Caco-2 (cell line): ENCODE results near the gene NTRK1. TPM values are rescaled to one million over a fixed set of nuclear protein-coding genes. Genes with fewer than 3 reads are reported as not detected.

ENCODE experiments used
- BruUV-seq: library from RNA; stranded (reverse); fragments of 400-500 nt; replicated peaks from 2 replicates; lab custom pipeline; 2021; lab: Mats Ljungman, UMichigan
- CTCF ChIA-PET: fragments of 300-600 bp; sonication (Branson Sonifier 250); formaldehyde crosslinking; loops from one replicate; lab custom pipeline; 2022; ENCODE audit warnings: antibody characterized with exemption; lab: Charles Lee
- POLR2A ChIA-PET: fragments of 300-600 bp; sonication (Branson Sonifier 250); formaldehyde crosslinking; loops from one replicate; lab custom pipeline; 2022; ENCODE audit warnings: antibody characterized with exemption; lab: Charles Lee
- DNase-seq, 2 experiments: peaks; one replicate each; pipeline versions ENCODE4 v3.0.0 to v3.0.0-alpha.2; 2020 to 2022
- H3K27me3 ChIP-seq: replicated peaks from 2 replicates; pipeline ENCODE4 v1.6.0; 2011; ENCODE audit warnings: low read length; ENCODE audit not compliant: control insufficient read depth, insufficient read depth
- H3K36me3 ChIP-seq: 2 replicates; pipeline ENCODE4 v1.5.1; 2011; ENCODE audit warnings: low read length; ENCODE audit not compliant: control insufficient read depth, insufficient read depth
- H3K4me1 ChIP-seq: fragments of 250-450 bp; sonication (Bioruptor Pico); 2 replicates; pipeline ENCODE4 v1.5.1; 2020; ENCODE audit warnings: mild to moderate bottlenecking
- H3K4me3 ChIP-seq: 2 replicates; pipeline ENCODE4 v1.5.1; 2011; ENCODE audit warnings: low read depth, mild to moderate bottlenecking, control low read depth, low read length
- H3K9me3 ChIP-seq: fragments of 250-450 bp; sonication (Bioruptor Pico); 2 replicates; pipeline ENCODE4 v1.5.1; 2020; ENCODE audit warnings: mild to moderate bottlenecking, moderate library complexity
- H3K27ac Mint-ChIP-seq: one replicate; pipeline ENCODE4 v1.8.0; 2022; ENCODE audit warnings: mixed read lengths; ENCODE audit not compliant: unreplicated experiment
- H3K27me3 Mint-ChIP-seq: one replicate; pipeline ENCODE4 v1.8.0; 2022; ENCODE audit warnings: mixed read lengths; ENCODE audit not compliant: insufficient read depth, unreplicated experiment
- H3K36me3 Mint-ChIP-seq: one replicate; pipeline ENCODE4 v1.8.0; 2022; ENCODE audit warnings: mild to moderate bottlenecking, mixed read lengths; ENCODE audit not compliant: insufficient read depth, unreplicated experiment
- H3K4me1 Mint-ChIP-seq: one replicate; pipeline ENCODE4 v1.8.0; 2022; ENCODE audit warnings: low read depth, mixed read lengths; ENCODE audit not compliant: unreplicated experiment
- H3K4me3 Mint-ChIP-seq: one replicate; pipeline ENCODE4 v1.8.0; 2022; ENCODE audit warnings: mild to moderate bottlenecking, moderate library complexity, mixed read lengths; ENCODE audit not compliant: unreplicated experiment
- H3K9me3 Mint-ChIP-seq: one replicate; pipeline ENCODE4 v1.8.0; 2022; ENCODE audit warnings: mixed read lengths; ENCODE audit not compliant: unreplicated experiment
- intact Hi-C: fragments of 100-400 bp; cut with micrococcal nuclease; formaldehyde crosslinking; loops from one replicate; pipeline ENCODE4 v1.10.0; 2022; ENCODE audit not compliant: unreplicated experiment
- total RNA-seq: library from RNA; stranded (reverse); gene quantifications from 2 replicates; pipeline ENCODE4 v1.2.3, GENCODE V29; 2022
- TF ChIP-seq, protein P1 (sequence below), 2 experiments: fragments of 200-600 bp in 1 of 2; IDR thresholded peaks; 1 replicate in 1 of 2; 2 replicates in 1 of 2; pipeline versions ENCODE4 v1.5.1 to v1.8.0; 2011 to 2022; ENCODE audit warnings: antibody characterized with exemption in 1 of 2, control low read depth in 1 of 2, inconsistent platforms in 1 of 2, low read depth in 1 of 2, low read length in 1 of 2, mild to moderate bottlenecking in 1 of 2, moderate library complexity in 1 of 2; ENCODE audit not compliant: insufficient read depth in 1 of 2, severe bottlenecking in 1 of 2, unreplicated experiment in 1 of 2

The NTRK1 gene
- total RNA-seq, 1 experiment from 2014 or later = not detected

- no peaks in the 10 kb centered on the region for H3K4me1 ChIP-seq
- BruUV-seq = no TSS peak
- peaks cover 2% of the 10 kb centered on the region; the same call in 1 of the 2 replicates for H3K27me3 ChIP-seq
- no peak overlapping the region for H3K4me3 Mint-ChIP-seq
- H3K27ac Mint-ChIP-seq = no peak overlapping the region
- H3K9me3 Mint-ChIP-seq = no peaks in the 10 kb centered on the region
- no peaks in the 10 kb centered on the region for H3K4me1 Mint-ChIP-seq
- DNase-seq = no peak
- TF ChIP-seq, protein P1, sequence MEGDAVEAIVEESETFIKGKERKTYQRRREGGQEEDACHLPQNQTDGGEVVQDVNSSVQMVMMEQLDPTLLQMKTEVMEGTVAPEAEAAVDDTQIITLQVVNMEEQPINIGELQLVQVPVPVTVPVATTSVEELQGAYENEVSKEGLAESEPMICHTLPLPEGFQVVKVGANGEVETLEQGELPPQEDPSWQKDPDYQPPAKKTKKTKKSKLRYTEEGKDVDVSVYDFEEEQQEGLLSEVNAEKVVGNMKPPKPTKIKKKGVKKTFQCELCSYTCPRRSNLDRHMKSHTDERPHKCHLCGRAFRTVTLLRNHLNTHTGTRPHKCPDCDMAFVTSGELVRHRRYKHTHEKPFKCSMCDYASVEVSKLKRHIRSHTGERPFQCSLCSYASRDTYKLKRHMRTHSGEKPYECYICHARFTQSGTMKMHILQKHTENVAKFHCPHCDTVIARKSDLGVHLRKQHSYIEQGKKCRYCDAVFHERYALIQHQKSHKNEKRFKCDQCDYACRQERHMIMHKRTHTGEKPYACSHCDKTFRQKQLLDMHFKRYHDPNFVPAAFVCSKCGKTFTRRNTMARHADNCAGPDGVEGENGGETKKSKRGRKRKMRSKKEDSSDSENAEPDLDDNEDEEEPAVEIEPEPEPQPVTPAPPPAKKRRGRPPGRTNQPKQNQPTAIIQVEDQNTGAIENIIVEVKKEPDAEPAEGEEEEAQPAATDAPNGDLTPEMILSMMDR (IDR thresholded peaks at IDR 0.05; ENCODE audit: insufficient read depth in 1 of 2, low read depth in 1 of 2, low read length in 1 of 2, severe bottlenecking in 1 of 2, unreplicated experiment in 1 of 2) = no peak
- peaks cover 19% of the 10 kb centered on the region for H3K27me3 Mint-ChIP-seq
- no peaks in the 10 kb centered on the region for H3K36me3 ChIP-seq
- CTCF ChIA-PET = interaction anchor here (1.5 kb wide), 1 partner anchor 15 kb away, joined by 3 read pairs; the partner anchor contains the start of gene NTRK1
- POLR2A ChIA-PET = no interaction called here
- intact Hi-C loops = no loop called here
- no peak overlapping the region for H3K4me3 ChIP-seq
- no peaks in the 10 kb centered on the region for H3K36me3 Mint-ChIP-seq
- H3K9me3 ChIP-seq = no peaks in the 10 kb centered on the region
Observed at GRCh38 chr1:156874572-156875340, 14.1 kb downstream of the NTRK1 start.

- ChIA-PET POLR2A (no interaction called here), CTCF (no interaction called here)
- Histone ChIP-seq H3K9me3 (no peaks in the 10 kb centered on the region), H3K4me3 (no peak overlapping the region), H3K27me3 (peaks cover 2% of the 10 kb centered on the region; the same call in 1 of the 2 replicates), H3K36me3 (no peaks in the 10 kb centered on the region), H3K4me1 (no peaks in the 10 kb centered on the region)
- intact Hi-C loops = no loop called here
- TF ChIP-seq, protein P1 (IDR thresholded peaks at IDR 0.05; ENCODE audit: insufficient read depth in 1 of 2, low read depth in 1 of 2, low read length in 1 of 2, severe bottlenecking in 1 of 2, unreplicated experiment in 1 of 2) = no peak
- no peaks in the 10 kb centered on the region for H3K36me3 Mint-ChIP-seq
- no peaks in the 10 kb centered on the region for H3K9me3 Mint-ChIP-seq
- BruUV-seq = no TSS peak
- no peaks in the 10 kb centered on the region for H3K4me1 Mint-ChIP-seq
- peaks cover 21% of the 10 kb centered on the region for H3K27me3 Mint-ChIP-seq
- no peak overlapping the region for H3K4me3 Mint-ChIP-seq
- DNase-seq = no peak
- no peak overlapping the region for H3K27ac Mint-ChIP-seq
Observed at GRCh38 chr1:156875341-156875615, 14.6 kb downstream of the NTRK1 start.

DNA sequence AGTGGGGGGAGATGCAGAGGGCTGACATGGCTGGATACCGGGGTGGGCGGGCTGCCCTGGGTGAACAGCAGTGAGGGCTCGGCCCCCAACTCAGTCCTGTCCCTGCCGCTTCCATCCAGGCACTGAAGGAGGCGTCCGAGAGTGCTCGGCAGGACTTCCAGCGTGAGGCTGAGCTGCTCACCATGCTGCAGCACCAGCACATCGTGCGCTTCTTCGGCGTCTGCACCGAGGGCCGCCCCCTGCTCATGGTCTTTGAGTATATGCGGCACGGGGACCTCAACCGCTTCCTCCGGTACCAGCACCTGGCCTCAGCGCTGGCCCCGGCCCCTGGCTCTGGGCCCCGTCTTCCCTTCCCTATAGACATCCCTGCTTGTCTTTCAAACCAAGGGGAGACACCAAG is 15.6 kb downstream of the NTRK1 start:
- no peak overlapping the region for H3K4me3 ChIP-seq
- H3K9me3 Mint-ChIP-seq = no peaks in the 10 kb centered on the region
- peaks cover 2% of the 10 kb centered on the region; the same call in 1 of the 2 replicates for H3K27me3 ChIP-seq
- CTCF ChIA-PET = interaction anchor here (1.2 to 1.5 kb wide), 3 partner anchors 16 to 52 kb away, joined by 3 to 6 read pairs (median 3); partner anchors contain the start of gene NTRK1
- no peak overlapping the region for H3K4me3 Mint-ChIP-seq
- no peaks in the 10 kb centered on the region for H3K4me1 ChIP-seq
- no peaks in the 10 kb centered on the region for H3K36me3 ChIP-seq
- DNase-seq = no peak
- H3K36me3 Mint-ChIP-seq = no peaks in the 10 kb centered on the region
- POLR2A ChIA-PET = no interaction called here
- no peak overlapping the region for H3K27ac Mint-ChIP-seq
- peaks cover 21% of the 10 kb centered on the region for H3K27me3 Mint-ChIP-seq
- intact Hi-C loops = no loop called here
- no TSS peak for BruUV-seq
- no peaks in the 10 kb centered on the region for H3K9me3 ChIP-seq
- no peaks in the 10 kb centered on the region for H3K4me1 Mint-ChIP-seq
- TF ChIP-seq, protein P1 (IDR thresholded peaks at IDR 0.05; ENCODE audit: insufficient read depth in 1 of 2, low read depth in 1 of 2, low read length in 1 of 2, severe bottlenecking in 1 of 2, unreplicated experiment in 1 of 2) = no peak
